ENCODE results near the gene TNFAIP3.

Gene TNFAIP3

GRCh38 chr6:137845460-137845859 is 21.6 kb upstream of the TNFAIP3 start:
- DNase-seq = no peak

DNA sequence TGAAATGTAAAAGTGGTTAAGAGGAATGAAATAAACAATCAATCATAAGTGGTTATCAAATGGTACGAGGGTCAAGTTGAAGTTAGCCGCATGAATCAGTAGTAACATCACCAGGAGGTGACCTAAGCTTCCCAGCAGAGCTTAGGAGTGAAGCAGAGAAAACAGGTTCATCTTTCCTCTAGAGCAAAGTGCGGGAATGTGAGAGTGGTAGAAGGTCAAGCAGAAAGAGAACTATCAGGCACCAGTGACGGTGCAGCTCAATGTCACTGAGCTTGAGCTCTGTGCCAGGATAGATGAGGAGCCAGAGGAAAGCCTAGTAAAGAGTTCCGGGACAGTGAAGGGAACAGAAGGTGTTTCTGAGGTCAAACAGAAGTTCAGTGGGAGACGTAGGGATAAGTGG is 20.8 kb upstream of the TNFAIP3 start:
- no peak for DNase-seq

- DNase-seq = no peak
Observed at GRCh38 chr6:137846772-137847313, 20.2 kb upstream of the TNFAIP3 start.

GRCh38 chr6:137847748-137848147 is 19.3 kb upstream of the TNFAIP3 start:
- no peak for DNase-seq

DNA sequence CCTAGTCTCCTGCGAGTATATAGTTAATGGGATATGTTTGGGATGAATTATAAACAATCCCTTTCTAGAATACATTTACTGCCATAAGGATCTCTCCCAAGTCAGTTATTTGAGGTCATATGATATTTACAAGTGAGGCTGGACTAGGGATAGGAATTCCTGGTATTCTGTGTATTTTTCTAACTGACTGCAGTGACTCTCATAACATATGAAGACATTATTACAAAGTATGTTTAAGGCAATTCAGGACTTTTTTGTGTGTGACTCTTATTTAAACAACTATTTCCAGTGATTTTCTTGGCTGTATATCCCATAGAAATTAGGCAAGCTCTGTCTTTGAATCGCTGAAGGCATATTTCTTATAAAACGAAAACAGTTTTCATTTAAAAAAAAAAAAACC is 18.4 kb upstream of the TNFAIP3 start:
- no peak for DNase-seq

DNA sequence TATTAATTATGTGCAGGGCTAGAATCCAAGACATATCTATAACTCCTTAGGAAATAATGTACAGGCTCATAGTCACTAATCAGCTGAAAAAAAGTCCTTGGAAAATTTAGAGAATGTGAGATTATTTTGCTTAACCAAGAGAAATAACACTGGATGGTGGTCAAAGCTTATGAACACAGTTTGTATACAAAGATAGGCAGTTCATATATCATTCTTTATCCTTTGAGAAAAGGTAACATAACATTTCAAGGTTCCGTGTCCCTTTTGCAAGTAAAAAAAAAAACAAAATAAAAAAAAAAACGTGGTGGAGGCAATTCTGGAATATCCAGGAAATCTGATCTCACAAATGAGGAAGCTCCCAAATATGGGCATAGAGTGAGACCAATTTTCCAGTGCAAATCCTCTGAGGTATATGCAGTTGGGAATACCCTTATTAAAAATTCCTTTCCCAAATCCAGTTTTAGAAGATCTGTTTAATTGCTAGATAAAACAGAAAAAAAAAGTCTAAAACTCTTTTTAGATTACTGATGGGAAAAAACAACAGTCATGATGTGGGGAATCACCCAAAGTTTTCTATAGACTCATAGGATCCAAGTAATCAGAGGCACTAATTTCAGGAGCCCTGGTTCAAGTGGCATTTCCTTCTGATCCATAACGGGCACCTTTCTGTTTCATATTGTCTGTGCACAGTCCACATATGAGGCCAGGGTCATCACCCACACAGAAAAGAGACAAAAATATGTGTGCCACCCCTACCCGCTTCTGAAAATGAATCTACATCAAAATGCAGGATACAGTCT is 17.7 kb upstream of the TNFAIP3 start:
- peak; percentile 69 for DNase-seq

DNA sequence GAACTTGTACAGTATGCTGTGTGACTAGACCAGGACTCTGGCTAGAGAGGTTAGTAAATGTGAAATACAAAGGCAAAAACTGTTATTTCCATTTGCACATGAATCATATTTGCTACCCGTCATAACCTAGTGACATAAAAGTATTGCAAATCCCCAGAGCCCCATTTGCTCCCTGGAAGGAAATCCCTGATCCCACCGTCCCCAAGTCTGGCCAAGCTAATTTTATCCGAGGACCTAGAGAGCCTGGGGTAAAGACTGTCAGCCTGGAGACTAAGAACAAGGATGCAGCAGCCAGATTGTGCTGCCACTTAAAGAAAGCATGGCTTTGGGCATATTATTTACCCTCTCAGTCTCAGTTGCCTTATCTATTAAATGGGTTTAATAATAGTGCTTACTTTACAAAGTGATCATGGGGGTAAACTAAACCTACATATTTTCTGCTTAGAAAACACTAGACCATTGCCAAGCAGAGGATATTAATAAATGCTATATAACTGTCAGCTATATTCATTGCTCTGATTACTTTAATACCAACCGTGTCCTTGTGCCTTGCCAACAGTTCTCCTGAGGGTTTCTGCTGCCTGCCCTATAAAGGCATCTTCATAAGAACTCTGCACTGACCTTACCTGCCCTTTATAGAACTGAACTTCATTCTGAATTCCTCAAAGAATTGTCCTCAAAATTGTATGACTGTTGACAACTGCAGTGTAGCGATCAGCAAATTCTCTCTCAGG is 16.9 kb upstream of the TNFAIP3 start:
- DNase-seq = no peak

DNA sequence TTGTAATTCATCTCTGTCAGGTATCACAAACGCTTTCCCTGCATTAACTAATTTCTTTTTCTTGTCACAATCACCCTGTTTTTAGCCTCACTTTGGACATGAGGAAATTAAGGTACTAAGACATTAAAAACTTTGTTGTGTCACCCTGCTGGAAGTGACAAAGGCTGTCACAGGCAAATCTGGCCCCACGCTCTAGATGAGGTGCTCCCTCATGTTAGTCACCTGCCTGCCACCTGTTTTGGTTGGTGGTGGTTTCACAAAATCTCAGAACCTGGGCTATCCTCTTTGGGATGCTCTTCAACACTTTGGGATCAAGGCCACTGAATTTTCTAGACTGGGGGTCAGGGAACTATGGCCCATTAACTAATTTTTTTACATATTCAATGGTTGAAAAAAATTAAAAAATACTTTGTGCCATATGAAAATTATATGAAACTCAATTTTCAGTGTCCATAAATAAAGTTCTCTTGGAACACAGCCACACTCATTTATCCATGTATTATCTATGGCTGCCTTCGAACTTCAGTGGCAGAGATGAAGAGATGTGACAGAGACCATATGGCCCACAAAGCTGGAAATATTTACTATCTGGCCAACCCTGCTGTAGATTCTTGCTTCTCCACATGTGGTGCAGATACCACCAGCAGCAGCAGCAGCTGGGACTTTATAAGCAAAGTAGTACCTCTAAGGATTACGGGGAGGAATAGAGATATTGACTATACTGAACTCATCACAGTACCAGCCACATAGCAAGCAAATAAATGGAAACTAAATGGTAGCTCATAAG is 16.1 kb upstream of the TNFAIP3 start:
- DNase-seq = peak; percentile 17

DNA sequence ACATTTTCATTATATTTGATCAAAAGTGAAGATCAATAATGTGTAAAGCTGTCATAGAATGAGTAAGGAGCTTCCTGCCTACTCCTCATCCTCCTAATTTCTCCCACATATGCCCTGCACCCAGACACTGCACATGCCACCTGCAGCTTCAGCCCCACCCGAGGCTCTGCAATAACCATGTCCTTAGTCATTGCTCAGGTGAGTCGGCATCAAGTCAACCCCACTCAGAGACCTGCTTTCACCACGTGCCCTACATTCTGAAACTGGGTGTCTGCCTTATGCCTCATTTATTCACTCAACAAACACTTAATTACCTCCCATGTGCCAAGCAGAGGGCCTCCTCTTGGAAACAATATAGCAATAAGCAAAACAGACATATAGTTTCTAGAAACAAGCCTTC is 15.4 kb upstream of the TNFAIP3 start:
- DNase-seq = no peak

- no peak for DNase-seq
Observed at GRCh38 chr6:137852346-137852745, 14.7 kb upstream of the TNFAIP3 start.

- DNase-seq = no peak
Observed at GRCh38 chr6:137852811-137853210, 14.2 kb upstream of the TNFAIP3 start.

DNA sequence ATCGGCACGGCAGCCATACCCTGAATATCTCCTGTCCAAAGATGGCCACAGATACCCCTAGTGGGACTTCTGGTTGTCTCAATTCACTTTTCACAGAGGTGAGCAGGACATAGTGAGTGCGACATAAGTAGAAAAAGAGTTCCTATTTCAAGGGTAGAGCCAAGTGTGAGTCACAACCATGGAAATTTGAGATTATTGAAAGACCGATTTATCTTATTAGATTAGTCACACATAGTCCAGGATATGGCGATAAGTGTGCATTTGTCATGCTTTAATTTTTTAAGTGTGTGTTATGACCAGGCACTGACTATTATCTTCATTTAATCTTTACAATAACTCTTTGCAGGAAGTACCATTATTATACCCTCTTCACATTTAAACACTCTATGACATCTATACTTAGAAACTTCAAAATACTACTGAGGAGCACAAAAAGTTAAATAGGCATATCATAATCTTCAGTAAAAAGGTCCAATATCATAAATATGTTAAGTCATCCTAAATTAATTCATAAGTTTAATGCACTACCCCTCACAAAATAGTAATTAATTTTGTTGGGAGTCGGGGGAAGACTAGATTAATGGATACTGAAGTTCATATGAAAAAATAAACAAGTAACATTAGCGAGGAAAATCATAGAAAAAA is 13.4 kb upstream of the TNFAIP3 start:
- DNase-seq = no peak

DNA sequence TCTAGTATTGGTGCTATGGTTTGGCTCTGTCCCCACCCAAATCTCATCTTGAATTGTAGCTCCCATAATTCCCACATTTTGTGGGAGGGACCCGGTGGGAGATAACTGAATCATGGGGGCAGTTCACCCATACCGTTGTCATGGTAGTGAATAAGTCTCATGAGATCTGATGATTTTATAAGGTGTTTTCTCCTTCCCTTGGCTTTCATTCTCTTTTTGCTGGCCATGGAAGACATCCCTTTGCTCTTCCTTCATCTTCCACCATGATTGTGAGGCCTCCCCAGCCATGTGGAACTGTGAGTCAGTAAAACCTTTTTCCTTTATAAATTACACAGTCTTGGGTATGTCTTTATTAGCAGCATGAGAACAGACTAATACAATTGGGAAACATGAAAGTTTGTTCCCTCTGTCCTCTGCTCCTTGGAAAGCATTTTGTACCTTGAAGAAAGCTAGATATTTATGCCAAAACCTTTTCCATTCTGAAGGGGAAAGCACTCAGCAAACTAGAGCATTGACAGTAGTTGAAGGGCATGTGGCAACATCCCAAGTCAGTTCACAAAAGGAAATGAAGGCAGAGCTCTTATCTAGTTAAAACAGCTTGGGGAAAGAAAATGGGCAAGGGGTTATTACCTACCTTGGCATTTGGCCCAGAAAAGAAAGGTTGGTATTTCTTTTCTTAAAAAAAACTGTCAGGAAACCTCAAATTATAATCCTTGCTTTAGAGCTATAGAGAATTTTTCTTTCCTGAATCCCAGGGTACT is 10.7 kb upstream of the TNFAIP3 start:
- DNase-seq = peak; percentile 16

- DNase-seq = no peak
Observed at GRCh38 chr6:137859025-137859424, 8.0 kb upstream of the TNFAIP3 start.

DNA sequence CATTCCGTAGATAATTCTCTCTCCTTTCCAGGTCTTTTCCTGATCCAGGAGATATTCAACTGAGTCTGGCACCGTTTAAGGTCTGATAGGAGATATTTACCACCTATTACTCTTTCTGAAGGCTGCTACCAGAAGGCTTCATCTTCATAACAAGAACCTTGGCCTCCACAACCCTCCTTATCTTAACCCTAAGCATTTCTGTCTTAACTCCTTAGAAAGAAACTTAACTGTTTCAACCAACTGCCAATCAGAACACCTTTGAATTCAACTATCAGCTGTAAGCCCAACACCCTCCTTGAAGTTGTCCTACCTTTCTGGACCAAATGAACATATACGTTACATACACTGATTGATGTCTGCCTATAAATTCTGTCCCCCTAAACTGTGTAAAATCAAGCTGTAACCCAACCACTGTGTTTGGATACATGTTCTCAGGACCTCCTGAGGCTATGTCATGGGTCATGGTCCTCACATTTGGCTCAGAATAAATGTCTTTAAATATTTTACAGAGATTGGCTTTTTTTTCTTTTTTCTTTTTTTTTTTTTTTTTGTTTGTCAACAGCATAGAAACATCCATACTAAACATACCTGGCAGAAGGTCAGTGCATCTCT is 6.6 kb upstream of the TNFAIP3 start:
- DNase-seq = no peak

GRCh38 chr6:137861550-137862337 is 5.3 kb upstream of the TNFAIP3 start:
- DNase-seq = no peak

DNA sequence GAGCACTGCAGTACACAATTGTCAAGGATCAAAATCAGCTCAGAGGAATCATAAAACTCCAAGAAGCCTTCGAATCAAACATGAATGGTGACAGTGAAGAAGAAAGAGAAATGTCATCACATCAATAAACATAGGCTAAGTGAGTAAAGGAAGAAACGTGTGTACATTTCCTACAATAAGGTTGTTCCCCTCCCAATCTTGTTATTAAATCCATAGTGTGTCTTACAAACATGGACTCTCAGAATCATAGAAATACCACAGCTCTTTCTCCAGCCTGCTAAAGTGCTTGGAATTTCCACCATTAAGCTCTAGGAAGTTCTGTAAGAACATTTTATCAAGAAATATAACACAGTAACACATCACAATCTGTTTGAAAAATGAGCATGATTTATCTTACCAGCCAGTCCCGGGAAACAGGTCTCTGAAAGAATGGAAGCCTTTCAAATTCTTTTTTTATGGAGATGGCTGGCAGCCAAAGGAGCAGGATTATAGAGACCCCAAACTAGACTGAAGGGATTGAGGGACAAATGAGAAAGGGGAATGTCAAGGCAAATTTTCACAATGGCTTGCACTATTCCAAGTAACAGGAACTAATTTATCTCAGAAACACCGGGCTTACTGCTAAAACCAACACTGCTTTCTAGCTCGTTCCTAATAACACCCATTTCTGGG is 4.5 kb upstream of the TNFAIP3 start:
- no peak for DNase-seq

- DNase-seq = no peak
Observed at GRCh38 chr6:137863091-137863797, 3.8 kb upstream of the TNFAIP3 start.

- no peak for DNase-seq
Observed at GRCh38 chr6:137864812-137865508, 2.1 kb upstream of the TNFAIP3 start.

All from NCI-H2171 treated with DMSO at 0.1 percent for 48 hours (cell line).